HCT116 (cell line): ENCODE results near the gene CHST1.

Experiments used
- CBX3 ChIP-seq: IDR thresholded peaks from 2 replicates; pipeline ENCODE4 v1.6.1; 2012; ENCODE audit warnings: low read depth
- POLR2A ChIP-seq: IDR thresholded peaks from 2 replicates; pipeline ENCODE4 v1.7.0; 2011; ENCODE audit warnings: borderline replicate concordance; ENCODE audit not compliant: insufficient read depth, insufficient read length; ENCODE audit errors: extremely low read depth
- POLR2AphosphoS5 ChIP-seq: IDR thresholded peaks from 2 replicates; pipeline ENCODE4 v1.6.1; 2011; ENCODE audit warnings: mild to moderate bottlenecking, low read depth, low read length, moderate library complexity
- YY1 ChIP-seq: IDR thresholded peaks from 2 replicates; pipeline ENCODE4 v1.6.1; 2011; ENCODE audit warnings: low read length, low read depth, moderate library complexity, mild to moderate bottlenecking; ENCODE audit not compliant: insufficient replicate concordance; ENCODE audit errors: extremely low read depth
- TF ChIP-seq, protein P1 (sequence below), 3 experiments: fragments of 200-600 bp in 1 of 3; sonication (generic) in 1 of 3; IDR thresholded peaks in 2 of 3; conservative IDR thresholded peaks in 1 of 3; 2 replicates each; pipeline ENCODE4 v1.5.1; 2012 to 2017; ENCODE audit warnings: low read depth in 2 of 3, low read length in 2 of 3, antibody characterized with exemption in 1 of 3, borderline replicate concordance in 1 of 3, control low read depth in 1 of 3, mild to moderate bottlenecking in 1 of 3, mixed read lengths in 1 of 3, mixed run types in 1 of 3, moderate library complexity in 1 of 3; ENCODE audit not compliant: insufficient read depth in 1 of 3
- TF ChIP-seq, protein P2 (sequence below): IDR thresholded peaks from 2 replicates; pipeline ENCODE4 v1.6.1; 2012

- TF ChIP-seq, protein P1, sequence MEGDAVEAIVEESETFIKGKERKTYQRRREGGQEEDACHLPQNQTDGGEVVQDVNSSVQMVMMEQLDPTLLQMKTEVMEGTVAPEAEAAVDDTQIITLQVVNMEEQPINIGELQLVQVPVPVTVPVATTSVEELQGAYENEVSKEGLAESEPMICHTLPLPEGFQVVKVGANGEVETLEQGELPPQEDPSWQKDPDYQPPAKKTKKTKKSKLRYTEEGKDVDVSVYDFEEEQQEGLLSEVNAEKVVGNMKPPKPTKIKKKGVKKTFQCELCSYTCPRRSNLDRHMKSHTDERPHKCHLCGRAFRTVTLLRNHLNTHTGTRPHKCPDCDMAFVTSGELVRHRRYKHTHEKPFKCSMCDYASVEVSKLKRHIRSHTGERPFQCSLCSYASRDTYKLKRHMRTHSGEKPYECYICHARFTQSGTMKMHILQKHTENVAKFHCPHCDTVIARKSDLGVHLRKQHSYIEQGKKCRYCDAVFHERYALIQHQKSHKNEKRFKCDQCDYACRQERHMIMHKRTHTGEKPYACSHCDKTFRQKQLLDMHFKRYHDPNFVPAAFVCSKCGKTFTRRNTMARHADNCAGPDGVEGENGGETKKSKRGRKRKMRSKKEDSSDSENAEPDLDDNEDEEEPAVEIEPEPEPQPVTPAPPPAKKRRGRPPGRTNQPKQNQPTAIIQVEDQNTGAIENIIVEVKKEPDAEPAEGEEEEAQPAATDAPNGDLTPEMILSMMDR (IDR thresholded peaks at IDR 0.05 in 2 of 3, conservative IDR thresholded peaks at IDR 0.05 in 1 of 3; ENCODE audit: borderline replicate concordance in 1 of 3, insufficient read depth in 1 of 3, low read depth in 2 of 3, low read length in 2 of 3): no peak
- TF ChIP-seq POLR2AphosphoS5 (no peak), CBX3 (no peak), POLR2A (no peak), YY1 (no peak)
- TF ChIP-seq, protein P2, sequence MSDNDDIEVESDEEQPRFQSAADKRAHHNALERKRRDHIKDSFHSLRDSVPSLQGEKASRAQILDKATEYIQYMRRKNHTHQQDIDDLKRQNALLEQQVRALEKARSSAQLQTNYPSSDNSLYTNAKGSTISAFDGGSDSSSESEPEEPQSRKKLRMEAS: no peak
Measured at GRCh38 chr11:45708887-45709663, 43.7 kb upstream of the CHST1 start.
